GM19193 (cell line): Measurements from ENCODE around the gene SCGB1C1.

Experiments
- POLR2A ChIP-seq: IDR thresholded peaks from 4 replicates; pipeline ENCODE4 v1.6.1; 2011; ENCODE audit not compliant: insufficient read depth, insufficient read length; ENCODE audit errors: extremely low read depth

SCGB1C1 gene

DNA sequence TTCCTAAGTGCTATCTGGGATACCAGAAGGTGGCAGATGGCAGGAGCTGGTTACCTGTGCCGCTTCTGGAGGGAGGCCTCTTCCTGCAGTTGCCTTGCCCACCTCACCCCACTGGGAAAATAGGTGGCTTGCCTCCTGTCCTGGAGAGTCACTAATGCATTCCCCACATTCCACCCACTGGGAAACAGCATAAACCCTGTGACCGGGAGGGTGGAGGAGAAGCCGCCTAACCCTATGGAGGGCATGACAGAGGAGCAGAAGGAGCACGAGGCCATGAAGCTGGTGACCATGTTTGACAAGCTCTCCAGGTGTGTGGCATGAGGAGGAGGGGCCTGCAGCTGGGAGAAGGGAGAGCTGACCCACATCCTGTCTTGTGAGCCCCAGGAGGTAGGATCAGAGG, 20.2 kb downstream of the SCGB1C1 start:
- TF ChIP-seq POLR2A, result no peak

DNA sequence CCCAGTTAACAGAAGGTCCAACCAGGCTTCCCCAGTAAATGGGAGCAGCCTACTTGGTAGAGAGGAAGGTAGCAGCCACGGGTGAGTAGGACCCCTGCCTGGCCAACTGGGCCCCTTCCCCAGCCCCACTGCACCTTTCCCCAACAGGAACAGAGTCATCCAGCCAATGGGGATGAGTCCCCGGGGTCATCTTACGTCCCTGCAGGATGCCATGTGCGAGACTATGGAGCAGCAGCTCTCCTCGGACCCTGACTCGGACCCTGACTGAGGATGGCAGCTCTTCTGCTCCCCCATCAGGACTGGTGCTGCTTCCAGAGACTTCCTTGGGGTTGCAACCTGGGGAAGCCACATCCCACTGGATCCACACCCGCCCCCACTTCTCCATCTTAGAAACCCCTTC, 21.2 kb downstream of the SCGB1C1 start:
- no peak for TF ChIP-seq POLR2A

DNA sequence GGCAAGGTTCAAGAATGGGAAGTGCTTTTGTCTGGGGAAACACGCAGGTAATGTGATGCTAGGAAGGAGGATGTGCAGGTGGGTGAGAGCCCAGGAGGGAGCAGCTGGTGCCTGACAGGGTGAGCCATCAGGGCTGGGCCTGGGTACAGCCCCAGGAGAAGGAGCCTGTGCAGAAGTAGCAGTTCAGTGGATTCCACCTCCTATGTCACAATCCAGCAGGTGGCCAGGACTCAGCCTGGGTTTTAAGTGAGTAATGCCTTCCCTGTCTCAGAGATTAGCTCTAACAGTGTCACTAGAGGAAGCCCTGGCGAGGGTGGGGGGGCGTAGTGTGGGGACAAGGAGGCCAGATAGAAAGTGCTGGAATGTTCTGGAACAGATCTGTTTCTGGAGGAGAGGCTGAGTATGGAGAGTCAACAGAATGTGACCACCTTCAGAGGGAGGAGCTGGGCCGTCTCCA, 22.7 kb downstream of the SCGB1C1 start:
- no peak for TF ChIP-seq POLR2A

DNA sequence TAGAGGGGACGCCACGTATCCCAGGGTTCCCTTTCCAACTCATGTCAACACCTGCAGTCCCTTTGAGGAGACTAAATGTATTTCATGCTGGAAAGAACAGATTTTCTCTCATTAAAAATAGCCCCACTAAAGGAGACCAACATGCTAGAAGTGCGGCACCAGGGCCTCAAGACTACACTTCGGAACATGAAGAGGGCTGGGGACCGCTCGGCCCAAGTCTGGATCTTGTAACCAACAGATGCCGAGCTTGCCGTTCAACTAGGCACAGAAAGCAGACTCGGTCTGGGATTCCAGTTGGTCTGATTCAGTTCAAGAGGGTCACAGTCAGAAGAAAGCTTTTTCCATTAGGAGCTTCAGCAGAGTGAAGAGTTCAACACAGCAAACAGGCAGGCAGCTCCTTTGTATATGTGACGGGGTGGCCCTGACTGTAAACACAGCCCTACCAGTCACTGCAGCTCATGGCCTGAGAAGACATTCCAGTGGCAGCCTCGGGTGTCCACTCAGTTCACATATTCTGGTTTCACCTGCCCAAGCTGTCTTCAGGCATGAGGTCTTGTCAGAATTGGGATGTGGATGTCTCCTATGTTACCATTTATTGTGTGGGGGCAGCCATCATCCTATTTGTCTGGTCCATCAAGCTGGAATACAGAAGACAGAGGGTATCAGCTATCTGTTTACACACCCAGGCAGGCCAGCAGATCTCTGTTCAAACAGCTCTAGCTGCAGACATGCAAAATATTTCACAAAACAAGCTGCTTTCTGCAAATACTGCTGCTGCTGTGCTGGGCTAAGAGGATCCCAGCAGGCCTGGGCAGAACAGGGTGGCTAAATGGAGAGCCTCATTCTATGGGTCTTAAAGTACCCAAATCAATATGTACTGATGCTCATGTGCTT, 23.4 kb downstream of the SCGB1C1 start:
- no peak for TF ChIP-seq POLR2A

DNA sequence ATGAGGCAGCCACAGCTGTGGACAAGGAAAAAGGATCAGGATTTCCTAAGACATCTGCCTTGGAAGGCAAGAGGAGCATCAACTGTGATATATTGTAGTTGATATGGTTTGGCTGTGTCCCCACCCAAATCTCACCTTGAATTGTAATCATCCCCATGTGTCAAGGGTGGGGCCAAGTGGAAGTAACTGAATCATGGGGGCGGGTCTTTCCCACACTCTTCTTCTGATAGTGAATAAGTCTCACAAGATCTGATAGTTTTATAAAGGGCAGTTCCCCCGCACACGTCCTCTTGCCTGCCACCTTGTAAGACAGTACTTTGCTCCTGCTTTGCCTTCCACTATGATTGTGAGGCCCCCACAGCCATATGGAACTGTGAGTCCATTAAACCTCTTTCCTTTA, 24.8 kb downstream of the SCGB1C1 start:
- no peak for TF ChIP-seq POLR2A

DNA sequence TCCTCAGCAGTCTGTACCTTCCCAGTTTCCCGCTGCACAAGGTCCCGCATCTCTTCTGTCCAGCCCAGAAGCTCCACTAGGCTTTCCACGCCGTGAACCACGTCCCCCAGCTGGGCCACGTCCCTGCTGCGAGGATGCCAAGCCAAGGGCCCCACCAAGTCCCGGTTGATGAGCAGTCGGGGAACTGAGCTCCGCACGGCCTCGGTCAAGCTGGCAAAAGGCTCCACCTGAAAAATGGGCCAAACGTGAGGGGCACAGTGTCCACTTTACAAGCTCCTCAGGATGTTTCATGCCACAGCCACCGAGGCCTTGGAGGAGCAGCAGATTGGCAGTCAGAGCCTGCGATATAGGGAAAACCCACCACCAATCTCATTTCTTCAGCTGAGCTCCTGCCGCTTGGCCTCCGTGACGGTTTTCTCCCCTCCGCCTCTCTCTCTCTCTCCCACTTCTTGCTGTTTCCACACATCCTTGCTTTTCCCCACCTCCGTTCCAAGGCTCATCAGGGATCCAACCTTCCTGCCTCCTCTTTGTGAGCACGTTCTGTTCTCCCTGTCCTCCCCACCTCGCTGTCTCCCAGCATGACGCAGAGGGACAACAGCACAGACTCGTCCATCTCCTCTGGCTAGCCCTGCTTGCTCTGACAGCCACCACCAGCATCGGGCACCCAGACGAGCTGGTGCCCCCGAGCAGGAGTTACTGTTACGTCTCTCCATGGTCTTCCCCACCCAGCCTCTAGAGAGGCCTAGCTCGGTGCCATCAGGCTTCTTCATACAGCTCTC, 26.1 kb downstream of the SCGB1C1 start:
- TF ChIP-seq POLR2A, result no peak

DNA sequence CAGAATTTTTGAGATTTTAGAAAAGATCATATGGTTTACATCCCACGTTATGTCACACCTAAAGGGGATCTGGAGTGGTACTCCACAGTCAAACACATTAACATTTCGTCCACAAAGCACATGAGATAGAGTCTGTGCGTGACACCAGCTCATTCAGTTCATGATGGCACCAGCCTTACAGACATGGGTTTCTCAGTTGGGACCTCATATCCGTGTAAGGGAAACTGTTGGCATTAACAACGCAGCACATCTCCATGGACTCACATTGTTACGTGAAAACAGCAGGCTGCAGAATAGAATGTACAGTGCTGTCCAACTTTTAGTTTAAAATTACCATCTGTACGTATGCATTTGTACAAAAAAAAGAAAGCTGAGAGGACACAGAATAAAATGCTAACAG, 28.7 kb downstream of the SCGB1C1 start:
- no peak for TF ChIP-seq POLR2A

DNA sequence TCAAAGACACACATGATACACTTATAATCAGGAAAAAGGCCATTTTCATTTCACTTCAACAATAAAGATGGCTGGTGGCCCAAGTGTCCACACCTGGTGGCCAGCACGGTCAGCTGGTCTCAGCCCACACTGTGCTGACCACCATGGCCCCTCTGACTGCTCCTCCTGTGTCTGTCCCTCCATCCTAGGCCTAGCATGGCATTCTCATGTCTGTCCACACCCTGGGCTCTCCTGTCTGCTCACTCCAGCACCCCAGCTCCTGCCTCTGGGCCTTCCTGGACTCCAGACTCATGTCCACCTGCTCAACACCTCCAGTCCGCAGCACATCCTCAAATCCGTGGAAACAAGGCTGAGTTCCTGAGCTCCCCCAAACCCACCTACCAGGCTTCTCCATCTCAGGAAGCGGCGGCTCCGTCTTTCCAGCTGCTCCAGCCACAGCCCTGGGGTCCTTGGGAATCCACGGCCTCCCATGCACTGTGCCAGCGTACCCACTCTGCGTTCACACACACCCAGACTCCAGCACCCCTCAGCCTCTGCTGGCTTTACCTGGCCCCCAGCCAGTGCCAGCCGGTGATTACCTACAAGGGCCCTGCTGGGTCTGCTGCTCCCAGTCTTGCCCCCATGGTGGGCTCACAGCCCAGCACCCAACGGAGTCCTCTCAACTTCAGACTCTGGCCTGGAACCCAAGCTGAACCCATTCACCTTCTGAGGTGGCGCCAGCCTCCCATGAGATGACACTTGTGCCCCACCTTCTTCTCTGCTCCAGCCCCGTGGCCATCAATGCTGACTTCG, 29.3 kb downstream of the SCGB1C1 start:
- TF ChIP-seq POLR2A, result no peak

DNA sequence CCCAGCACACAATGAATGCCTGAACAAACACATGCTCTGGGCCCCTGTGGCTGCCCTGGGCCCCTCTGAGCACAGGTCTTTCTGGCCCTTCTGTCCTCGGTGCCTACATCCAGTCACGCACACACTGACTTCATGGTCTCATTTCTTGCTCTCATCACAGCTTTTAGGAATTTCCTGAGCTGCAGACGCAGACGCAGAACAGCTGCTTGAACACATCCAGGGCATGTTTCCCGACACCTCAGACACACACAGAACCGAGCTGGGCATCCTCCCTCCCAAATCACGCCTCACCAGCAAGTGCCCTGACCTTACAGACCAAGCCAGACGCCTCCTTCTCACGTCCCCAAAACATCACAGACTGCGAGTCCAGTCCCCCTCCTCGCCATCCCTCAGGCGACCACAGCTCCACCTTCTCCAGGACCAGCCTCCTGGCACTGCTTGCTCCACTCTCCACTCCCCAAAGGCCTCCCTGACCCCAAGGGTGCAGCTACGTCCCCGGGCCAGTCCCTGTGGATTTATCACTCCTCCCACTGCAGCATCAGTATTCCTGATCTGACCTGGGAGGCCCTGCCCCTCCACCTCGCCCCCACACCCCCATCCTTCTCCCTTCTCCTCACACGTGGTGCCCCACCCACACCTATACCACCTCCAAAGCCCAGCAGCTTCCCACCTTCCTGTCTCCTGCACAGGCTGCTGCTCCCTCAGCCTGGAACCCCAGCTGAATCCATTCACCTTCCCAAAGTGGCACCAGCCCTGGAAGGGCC, 30.3 kb downstream of the SCGB1C1 start:
- no peak for TF ChIP-seq POLR2A

DNA sequence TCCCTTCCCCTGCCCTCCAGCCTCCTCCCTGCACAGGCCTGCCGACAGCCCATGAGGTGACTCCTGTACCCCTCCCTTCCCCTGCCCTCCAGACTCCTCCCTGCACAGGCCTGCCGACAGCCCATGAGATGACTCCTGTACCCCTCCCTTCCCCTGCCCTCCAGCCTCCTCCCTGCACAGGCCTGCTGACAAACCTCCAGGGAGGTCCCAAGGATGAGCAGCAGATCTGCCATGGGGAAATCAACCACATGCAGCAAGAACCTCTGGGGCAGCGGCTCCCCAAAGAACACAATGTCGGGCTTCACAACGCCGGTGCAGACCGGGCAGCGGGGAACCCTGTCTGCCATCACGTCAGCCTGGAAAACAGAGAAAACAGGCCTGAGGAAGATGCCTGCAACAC, 31.0 kb downstream of the SCGB1C1 start:
- no peak for TF ChIP-seq POLR2A

DNA sequence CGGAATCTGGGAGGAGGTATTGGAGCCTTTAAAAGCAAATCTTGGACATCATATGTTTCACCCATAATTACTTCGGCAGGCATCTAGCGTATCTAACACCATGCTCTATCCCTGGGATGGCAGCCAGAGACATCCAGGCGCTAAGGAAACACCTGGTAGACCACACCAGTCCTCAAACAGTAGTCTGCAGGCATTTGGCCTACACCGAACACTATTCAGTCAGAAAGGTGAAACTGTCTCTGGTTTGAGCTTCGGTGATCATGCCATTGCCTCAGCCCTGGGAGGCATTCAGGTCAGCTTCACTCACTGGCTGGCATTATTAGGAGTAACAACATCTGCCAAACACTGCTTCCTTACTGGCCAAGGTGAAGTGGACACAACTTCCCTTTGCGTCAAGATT, 31.5 kb downstream of the SCGB1C1 start:
- TF ChIP-seq POLR2A, result no peak

DNA sequence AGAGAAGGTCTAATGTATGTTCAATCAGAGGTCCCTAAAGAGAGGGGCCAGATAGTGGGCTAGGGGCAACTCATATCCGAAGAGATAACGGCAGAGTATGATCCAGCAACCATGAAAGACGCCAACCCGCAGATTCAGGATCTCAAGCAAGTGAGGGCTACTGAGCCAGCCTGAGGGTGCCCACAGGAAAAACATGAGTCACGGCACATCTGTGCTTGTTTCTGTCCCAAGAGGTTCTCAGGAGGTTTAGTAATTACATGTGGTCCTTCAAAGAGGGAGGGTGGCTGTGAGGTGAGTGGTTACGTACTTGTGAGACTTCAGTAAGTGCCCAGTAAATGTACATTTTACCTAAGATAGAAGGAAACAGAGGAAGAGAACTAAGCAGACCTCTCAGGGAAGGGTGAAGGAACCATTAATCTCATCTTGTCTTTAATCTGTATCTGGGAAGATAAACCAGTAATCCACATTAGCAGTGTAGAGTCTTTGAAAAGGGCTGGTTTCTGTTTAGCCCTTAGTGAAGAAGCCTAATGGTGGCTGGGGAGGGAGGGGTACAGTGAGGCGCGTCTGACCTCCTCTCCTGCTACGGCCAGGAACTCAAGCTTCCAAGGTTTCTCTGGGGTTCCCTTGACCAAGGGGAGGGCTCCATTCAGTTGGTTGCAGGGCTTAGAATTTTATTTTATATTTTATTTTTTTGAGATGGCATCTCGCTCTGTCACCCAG, 33.0 kb downstream of the SCGB1C1 start:
- no peak for TF ChIP-seq POLR2A

DNA sequence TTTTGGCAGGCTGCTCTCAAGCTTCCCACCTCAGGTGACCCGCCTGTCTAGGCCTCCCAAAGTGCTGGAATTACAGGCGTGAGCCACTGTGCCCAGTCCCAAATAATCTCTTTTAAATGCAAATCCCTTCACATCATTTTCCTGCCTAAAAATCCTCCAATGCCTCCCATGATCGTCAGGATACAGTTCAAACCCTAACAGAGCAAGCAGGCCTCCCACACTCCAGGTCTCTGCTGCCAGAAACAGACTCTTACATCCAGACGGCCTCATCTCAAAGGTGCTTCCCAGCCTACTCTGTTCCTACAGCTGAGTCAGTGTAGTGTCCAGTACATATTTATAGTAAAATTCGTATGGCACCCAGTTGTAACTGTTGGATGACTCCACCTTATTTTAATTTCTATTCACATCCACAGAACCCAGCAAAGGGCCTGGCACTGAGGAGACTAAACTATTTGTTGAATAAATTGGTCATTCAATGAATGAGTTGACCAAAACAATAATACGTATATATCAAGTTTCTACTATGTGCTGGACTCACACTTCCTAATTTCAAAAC, 35.0 kb downstream of the SCGB1C1 start:
- TF ChIP-seq POLR2A, result no peak

DNA sequence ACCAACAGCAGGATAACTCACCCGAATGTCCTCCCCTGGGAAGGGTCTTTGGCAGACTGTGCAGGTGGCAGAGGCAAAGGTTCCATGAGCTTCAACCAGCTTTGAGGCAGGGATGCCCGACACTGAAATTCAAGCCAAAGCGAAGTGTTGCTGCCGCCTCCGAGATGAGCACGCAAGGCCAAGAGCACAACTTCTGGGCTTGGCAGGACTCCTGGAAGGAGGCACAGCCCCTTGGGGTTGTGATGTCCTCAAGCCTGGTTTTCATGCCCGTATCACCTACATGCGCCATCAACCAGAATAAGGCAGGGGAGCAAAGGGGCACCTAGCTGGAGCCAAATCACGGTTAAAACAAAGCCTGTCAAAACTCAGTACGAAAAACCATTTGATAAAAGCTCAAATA, 37.6 kb downstream of the SCGB1C1 start:
- TF ChIP-seq POLR2A, result no peak
